ENCODE measurements around the gene HUWE1. TPM values are rescaled to one million over a fixed set of nuclear protein-coding genes. Genes with fewer than 3 reads are reported as not detected.

Gene HUWE1
- total and polyA plus RNA-seq, 9 of the 15 experiments (the other 6 are each of a cell fraction or from before 2014, with no cell fraction given), result 23.9 to 204 (median 65.1) TPM

- BruUV-seq (replicated peaks), result no TSS peak
- 100% methylated on average over 2 of the region's 2 CpGs for WGBS (ENCODE audit: insufficient coverage, low coverage, missing lambda C conversion rate)
- ChIA-PET CTCF (ENCODE audit: low intra/inter-chr PET ratio) (no interaction called here), POLR2A (no interaction called here)
- in situ Hi-C loops (cut with MboI), result no loop called here
- no peak for ATAC-seq
- H3K27ac ChIP-seq (ENCODE audit: extremely low read depth, low read depth, low read length), result no peak overlapping the region
- H3K9ac ChIP-seq (ENCODE audit: insufficient read depth in 1 of 2, low read depth in 2 of 2, low read length in 2 of 2), result no peak overlapping the region
- H3K36me3 ChIP-seq (ENCODE audit: control insufficient read depth, insufficient read depth, low read length), result peaks cover 95% of the 10 kb centered on the region
- H3K79me2 ChIP-seq (ENCODE audit: control insufficient read depth, insufficient read depth, low read length), result no peaks in the 10 kb centered on the region; the same call in 2 of the 3 replicates
- DNase-seq (ENCODE audit: extremely low read depth in 1 of 4, low spot score in 3 of 4), result no peak
- H3K4me2 ChIP-seq (ENCODE audit: insufficient read depth, low read length), result no peak overlapping the region
- intact Hi-C loops (cut with micrococcal nuclease), result no loop called here
- no peaks in the 10 kb centered on the region for H3K9me1 ChIP-seq (ENCODE audit: control insufficient read depth, insufficient read depth, low read length)
- H4K20me1 ChIP-seq (replicated peaks; ENCODE audit: control insufficient read depth, insufficient read depth, low read length), result no peaks in the 10 kb centered on the region
- no peak overlapping the region for H3K4me3 ChIP-seq
- no peak for FAIRE-seq
- H3K9me3 ChIP-seq (replicated peaks; ENCODE audit: control insufficient read depth, insufficient read depth, low read depth, low read length), result no peaks in the 10 kb centered on the region
- H2AFZ ChIP-seq (ENCODE audit: low read depth, low read length), result no peak overlapping the region
- H3K27me3 ChIP-seq (ENCODE audit: control insufficient read depth in 2 of 2, insufficient read depth in 2 of 2, low read length in 2 of 2), result no peaks in the 10 kb centered on the region
- no peaks in the 10 kb centered on the region for H3K4me1 ChIP-seq (replicated peaks in 1 of 2; ENCODE audit: control insufficient read depth in 2 of 2, insufficient read depth in 2 of 2, low read length in 2 of 2)
- TF ChIP-seq U2AF2 (optimal IDR thresholded peaks at IDR 0.05; ENCODE audit: low read depth, low read length), result no peak
- no peak for TF ChIP-seq SFPQ (IDR thresholded peaks at IDR 0.05; ENCODE audit: low read depth, low read length)
- TF ChIP-seq CREB5 (CRISPR knock-in tag; IDR thresholded peaks at IDR 0.05), result no peak
- TF ChIP-seq TAF1 (IDR thresholded peaks at IDR 0.05; ENCODE audit: control insufficient read depth, extremely low read depth, insufficient read depth, low read length, severe bottlenecking), result no peak
- TF ChIP-seq SMC3 (conservative IDR thresholded peaks at IDR 0.05; ENCODE audit: insufficient read depth, low read depth, low read length), result no peak
- TF ChIP-seq ADNP (tag; IDR thresholded peaks at IDR 0.05), result no peak
- no peak for TF ChIP-seq ZNF384 (IDR thresholded peaks at IDR 0.05; ENCODE audit: low read depth, low read length)
- no peak for TF ChIP-seq ZNF324 (CRISPR knock-in tag; IDR thresholded peaks at IDR 0.05)
- TF ChIP-seq ATF3 (IDR thresholded peaks at IDR 0.05), result no peak
- no peak for TF ChIP-seq ATF3 (CRISPR knock-in tag; conservative IDR thresholded peaks at IDR 0.05)
Measured at GRCh38 chrX:53606456-53606855, 80.1 kb downstream of the HUWE1 start.

Data from K562 (cell line).